Measurements from ENCODE around the gene NYAP1.
"Not testable (repeated sequence)": the region's sequence is repeated elsewhere in the genome, so short reads cannot be mapped to it uniquely, and the experiment has no call there.

DNA sequence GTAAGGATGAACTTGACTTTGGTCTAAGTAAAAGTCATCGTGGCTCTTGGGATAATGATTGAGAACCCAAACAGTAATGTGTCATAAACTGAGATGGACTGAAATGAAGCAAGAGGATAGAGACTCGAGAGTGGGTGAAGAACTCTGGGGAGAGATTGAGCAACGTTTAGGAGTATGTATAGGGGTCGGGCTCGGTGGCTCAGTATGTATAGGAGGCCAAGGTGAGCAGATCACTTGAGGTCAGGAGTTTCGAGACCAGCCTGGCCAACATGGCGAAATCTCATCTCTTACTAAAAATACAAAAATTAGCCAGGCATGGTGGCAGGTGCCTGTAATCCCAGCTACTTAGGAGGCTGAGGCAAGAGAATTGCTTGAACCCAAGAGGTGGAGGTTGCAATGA is 57.6 kb downstream of the NYAP1 start:
- TF ChIP-seq, protein P1, sequence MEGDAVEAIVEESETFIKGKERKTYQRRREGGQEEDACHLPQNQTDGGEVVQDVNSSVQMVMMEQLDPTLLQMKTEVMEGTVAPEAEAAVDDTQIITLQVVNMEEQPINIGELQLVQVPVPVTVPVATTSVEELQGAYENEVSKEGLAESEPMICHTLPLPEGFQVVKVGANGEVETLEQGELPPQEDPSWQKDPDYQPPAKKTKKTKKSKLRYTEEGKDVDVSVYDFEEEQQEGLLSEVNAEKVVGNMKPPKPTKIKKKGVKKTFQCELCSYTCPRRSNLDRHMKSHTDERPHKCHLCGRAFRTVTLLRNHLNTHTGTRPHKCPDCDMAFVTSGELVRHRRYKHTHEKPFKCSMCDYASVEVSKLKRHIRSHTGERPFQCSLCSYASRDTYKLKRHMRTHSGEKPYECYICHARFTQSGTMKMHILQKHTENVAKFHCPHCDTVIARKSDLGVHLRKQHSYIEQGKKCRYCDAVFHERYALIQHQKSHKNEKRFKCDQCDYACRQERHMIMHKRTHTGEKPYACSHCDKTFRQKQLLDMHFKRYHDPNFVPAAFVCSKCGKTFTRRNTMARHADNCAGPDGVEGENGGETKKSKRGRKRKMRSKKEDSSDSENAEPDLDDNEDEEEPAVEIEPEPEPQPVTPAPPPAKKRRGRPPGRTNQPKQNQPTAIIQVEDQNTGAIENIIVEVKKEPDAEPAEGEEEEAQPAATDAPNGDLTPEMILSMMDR (IDR thresholded peaks at IDR 0.05): not testable (repeated sequence)
- not testable (repeated sequence) for TF ChIP-seq EP300, POLR2A (IDR thresholded peaks at IDR 0.05)
